ENCODE measurements around the gene RUNX1.

DNA sequence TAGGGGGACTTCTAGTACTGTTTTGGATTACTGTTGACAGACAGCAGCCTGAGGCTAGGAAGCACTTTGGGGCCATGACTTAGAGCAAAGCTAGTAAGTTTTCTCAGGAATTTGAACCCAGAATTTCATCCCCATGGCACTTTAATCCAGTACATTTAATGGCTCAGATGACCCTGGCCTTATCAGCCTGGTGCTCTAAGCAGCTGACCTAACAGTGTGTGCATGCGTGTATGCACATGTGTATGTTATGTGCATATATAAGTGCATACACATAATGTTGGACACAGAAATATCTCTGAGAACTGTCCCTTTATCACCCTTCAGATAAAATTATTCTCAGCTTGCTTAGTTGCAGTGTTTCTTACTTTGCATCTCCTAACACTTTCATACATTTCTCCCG is 265.3 kb downstream of the RUNX1 start:
- no peak for TF ChIP-seq CTCF (IDR thresholded peaks at IDR 0.05)
- TF ChIP-seq EZH2 (IDR thresholded peaks at IDR 0.05; ENCODE audit: borderline replicate concordance, insufficient read depth, low read depth, low read length, poor library complexity, severe bottlenecking): no peak

Data from B cell (primary cell).